Glutamatergic neuron (in vitro differentiated cells): ENCODE measurements around the gene PRELP. TPM values are rescaled to one million over a fixed set of nuclear protein-coding genes. Genes with fewer than 3 reads are reported as not detected.
"Not testable (repeated sequence)": the region's sequence is repeated elsewhere in the genome, so short reads cannot be mapped to it uniquely, and the experiment has no call there.

Source experiments
- DNase-seq: peaks from one replicate; pipeline ENCODE4 v3.0.0; 2022
- H3K27ac Mint-ChIP-seq: one replicate; pipeline ENCODE4 v1.8.0; 2020; ENCODE audit warnings: mild to moderate bottlenecking, mixed read lengths, inconsistent platforms; ENCODE audit not compliant: unreplicated experiment
- H3K27me3 Mint-ChIP-seq: one replicate; pipeline ENCODE4 v1.8.0; 2020; ENCODE audit warnings: mild to moderate bottlenecking, moderate library complexity, mixed read lengths, inconsistent platforms; ENCODE audit not compliant: unreplicated experiment
- H3K36me3 Mint-ChIP-seq: one replicate; pipeline ENCODE4 v1.8.0; 2020; ENCODE audit warnings: mild to moderate bottlenecking, mixed read lengths, inconsistent platforms; ENCODE audit not compliant: unreplicated experiment
- H3K4me1 Mint-ChIP-seq: one replicate; pipeline ENCODE4 v1.8.0; 2020; ENCODE audit warnings: mild to moderate bottlenecking, low read depth, mixed read lengths, inconsistent platforms; ENCODE audit not compliant: unreplicated experiment
- H3K4me3 Mint-ChIP-seq: one replicate; pipeline ENCODE4 v1.8.0; 2020; ENCODE audit warnings: mild to moderate bottlenecking, mixed read lengths, inconsistent platforms; ENCODE audit not compliant: unreplicated experiment
- H3K9me3 Mint-ChIP-seq: one replicate; pipeline ENCODE4 v1.8.0; 2020; ENCODE audit warnings: mild to moderate bottlenecking, moderate library complexity, mixed read lengths, inconsistent platforms; ENCODE audit not compliant: unreplicated experiment
- CTCF ChIP-seq: fragments of 200-600 bp; sonication (generic); IDR thresholded peaks from one replicate; pipeline ENCODE4 v1.5.0; 2021; ENCODE audit not compliant: partially characterized antibody, unreplicated experiment
- total RNA-seq: library from RNA; stranded (reverse); fragmentation: NEBNext Ultra II Directional; extraction: Animal tissue kit (Norgen Biotek cat#: 25700); gene quantifications from one replicate; pipeline ENCODE4 v1.2.1, GENCODE V29; 2021; ENCODE audit not compliant: unreplicated experiment

PRELP gene
- total RNA-seq, 1 donor from 2014 or later: not detected

GRCh38 chr1:203463469-203464062 is 12.0 kb upstream of the PRELP start:
- Mint-ChIP-seq H3K27ac (no peak overlapping the region), H3K9me3 (peaks cover 2% of the 10 kb centered on the region)
- no peak for DNase-seq

GRCh38 chr1:203464226-203464625 is 11.4 kb upstream of the PRELP start:
- no peaks in the 10 kb centered on the region for H3K36me3 Mint-ChIP-seq
- H3K9me3 Mint-ChIP-seq: peaks cover 2% of the 10 kb centered on the region
- DNase-seq: no peak
- H3K4me1 Mint-ChIP-seq: peaks cover 7% of the 10 kb centered on the region
- H3K27me3 Mint-ChIP-seq: peaks cover 8% of the 10 kb centered on the region
- no peak for TF ChIP-seq CTCF
- no peak overlapping the region for H3K27ac Mint-ChIP-seq
- no peak overlapping the region for H3K4me3 Mint-ChIP-seq

More at GRCh38 chr1:203463469-203464062, 12.0 kb upstream of the PRELP start:
- TF ChIP-seq CTCF: no peak
- Mint-ChIP-seq H3K27me3 (peaks cover 8% of the 10 kb centered on the region), H3K4me1 (peaks cover 7% of the 10 kb centered on the region), H3K36me3 (no peaks in the 10 kb centered on the region), H3K4me3 (no peak overlapping the region)

- Mint-ChIP-seq H3K4me1 (peaks cover 7% of the 10 kb centered on the region), H3K27me3 (peaks cover 8% of the 10 kb centered on the region), H3K9me3 (peaks cover 2% of the 10 kb centered on the region), H3K36me3 (no peaks in the 10 kb centered on the region), H3K4me3 (no peak overlapping the region), H3K27ac (no peak overlapping the region)
- no peak for DNase-seq
- TF ChIP-seq CTCF: no peak
These were observed 10.9 kb upstream of the PRELP start for GRCh38 chr1:203464743-203465142.

GRCh38 chr1:203465146-203465798 is 10.3 kb upstream of the PRELP start:
- Mint-ChIP-seq H3K4me1 (peaks cover 7% of the 10 kb centered on the region), H3K4me3 (no peak overlapping the region), H3K27ac (no peak overlapping the region), H3K36me3 (no peaks in the 10 kb centered on the region), H3K27me3 (peaks cover 8% of the 10 kb centered on the region), H3K9me3 (peaks cover 2% of the 10 kb centered on the region)
- DNase-seq: no peak
- no peak for TF ChIP-seq CTCF

- Mint-ChIP-seq H3K4me3 (no peak overlapping the region), H3K9me3 (peaks cover 5% of the 10 kb centered on the region), H3K4me1 (peaks cover 7% of the 10 kb centered on the region), H3K27me3 (peaks cover 8% of the 10 kb centered on the region), H3K27ac (no peak overlapping the region), H3K36me3 (no peaks in the 10 kb centered on the region)
- no peak for TF ChIP-seq CTCF
- DNase-seq: no peak
These were observed 9.7 kb upstream of the PRELP start for GRCh38 chr1:203465948-203466347.

GRCh38 chr1:203466906-203467549 is 8.6 kb upstream of the PRELP start:
- not testable (repeated sequence) for H3K9me3 Mint-ChIP-seq, H3K27me3 Mint-ChIP-seq, H3K36me3 Mint-ChIP-seq, H3K27ac Mint-ChIP-seq, H3K4me3 Mint-ChIP-seq, DNase-seq, H3K4me1 Mint-ChIP-seq
